Vagina (tissue), 2 donors: Measurements from ENCODE around the gene SUSD5. TPM values are rescaled to one million over a fixed set of nuclear protein-coding genes. Genes with fewer than 3 reads are reported as not detected.
"Not testable (repeated sequence)": the region's sequence is repeated elsewhere in the genome, so short reads cannot be mapped to it uniquely, and the experiment has no call there.

Experiments
- DNase-seq, 2 donors: peaks; one replicate each; pipeline ENCODE4 v3.0.0-alpha.2; 2017; ENCODE audit errors: extremely low spot score in 2 of 2
- H3K27ac ChIP-seq: fragments of 200-600 bp; sonication (generic); one replicate; pipeline ENCODE4 v1.5.1; 2019
- H3K27me3 ChIP-seq: fragments of 200-600 bp; sonication (generic); one replicate; pipeline ENCODE4 v1.5.1; 2019
- H3K36me3 ChIP-seq, 2 donors: fragments of 200-600 bp; sonication (generic); one replicate each; pipeline ENCODE4 v1.5.1; 2017 to 2019
- H3K4me1 ChIP-seq: fragments of 200-600 bp; sonication (generic); one replicate; pipeline ENCODE4 v1.5.1; 2019
- H3K4me3 ChIP-seq, 2 donors: fragments of 200-600 bp; sonication (generic); 1 replicate in 1 of 2; 2 replicates in 1 of 2; pipeline ENCODE4 v1.5.1; 2016 to 2019
- H3K9me3 ChIP-seq: fragments of 200-600 bp; sonication (generic); one replicate; pipeline ENCODE4 v1.5.1; 2019
- CTCF ChIP-seq, 3 experiments: fragments of 450-650 bp in 2 of 3; fragments of 200-600 bp in 1 of 3; sonication (generic) in 1 of 3; IDR thresholded peaks; one replicate each; pipeline ENCODE4 v1.5.1; 2017 to 2019; ENCODE audit warnings: antibody characterized with exemption in 3 of 3, mild to moderate bottlenecking in 2 of 3, moderate library complexity in 2 of 3
- POLR2A ChIP-seq, 2 donors: fragments of 450-650 bp; IDR thresholded peaks; one replicate each; pipeline ENCODE4 v1.6.1; 2017; ENCODE audit warnings: antibody characterized with exemption in 2 of 2, mild to moderate bottlenecking in 2 of 2, moderate library complexity in 2 of 2
- POLR2AphosphoS5 ChIP-seq, 2 donors: sonication (generic); formaldehyde crosslinking; IDR thresholded peaks; one replicate each; pipeline ENCODE4 v1.9.0; 2017; ENCODE audit warnings: antibody characterized with exemption in 2 of 2, mild to moderate bottlenecking in 2 of 2, low read depth in 1 of 2; ENCODE audit not compliant: insufficient read depth in 1 of 2
- intact Hi-C: fragments of 100-400 bp; cut with DNase I; formaldehyde crosslinking; loops from one replicate; pipeline ENCODE4 v1.15.1; 2023
- total RNA-seq: library from RNA; depleted of rRNA; stranded (reverse); fragments of >200 nt; gene quantifications from one replicate; pipeline ENCODE4 v1.2.3, GENCODE V29; 2016

Gene SUSD5
- total RNA-seq, 1 donor from 2014 or later = 0.98 TPM

GRCh38 chr3:33144433-33144832, 74.2 kb downstream of the SUSD5 start:
- Histone ChIP-seq H3K4me3 (no peak overlapping the region), H3K27me3 (no peaks in the 10 kb centered on the region), H3K27ac (no peak overlapping the region), H3K9me3 (no peaks in the 10 kb centered on the region), H3K36me3 (peaks cover 0 to 34% of the 10 kb centered on the region in 2 donors), H3K4me1 (peaks cover 8% of the 10 kb centered on the region)
- intact Hi-C loops = loop anchor here (10.0 kb wide), 1 partner anchor 230 kb away; no protein-coding TSS in a partner anchor
- DNase-seq = no peak
- TF ChIP-seq POLR2A (IDR thresholded peaks at IDR 0.05) = no peak
- no peak for TF ChIP-seq CTCF (IDR thresholded peaks at IDR 0.05)
- TF ChIP-seq POLR2AphosphoS5 (IDR thresholded peaks at IDR 0.05; ENCODE audit: insufficient read depth in 1 of 2, low read depth in 1 of 2) = no peak

GRCh38 chr3:33141006-33141405, 77.6 kb downstream of the SUSD5 start:
- Histone ChIP-seq H3K36me3 (peaks cover 0 to 47% of the 10 kb centered on the region in 2 donors), H3K4me3 (no peak overlapping the region), H3K27me3 (no peaks in the 10 kb centered on the region), H3K4me1 (no peaks in the 10 kb centered on the region), H3K27ac (no peak overlapping the region), H3K9me3 (no peaks in the 10 kb centered on the region)
- no peak for DNase-seq
- TF ChIP-seq POLR2AphosphoS5 (IDR thresholded peaks at IDR 0.05; ENCODE audit: insufficient read depth in 1 of 2, low read depth in 1 of 2) (no peak), POLR2A (IDR thresholded peaks at IDR 0.05) (no peak), CTCF (IDR thresholded peaks at IDR 0.05) (no peak)
- intact Hi-C loops = loop anchor here (10.0 kb wide), 1 partner anchor 234 kb away; no protein-coding TSS in a partner anchor

GRCh38 chr3:33139996-33140395, 78.6 kb downstream of the SUSD5 start:
- intact Hi-C loops = loop anchor here (10.0 kb wide), 1 partner anchor 235 kb away; no protein-coding TSS in a partner anchor
- Histone ChIP-seq H3K36me3 (peaks cover 0 to 53% of the 10 kb centered on the region in 2 donors), H3K9me3 (no peaks in the 10 kb centered on the region), H3K4me1 (no peaks in the 10 kb centered on the region), H3K4me3 (no peak overlapping the region), H3K27me3 (no peaks in the 10 kb centered on the region), H3K27ac (no peak overlapping the region)
- no peak for TF ChIP-seq CTCF (IDR thresholded peaks at IDR 0.05)
- TF ChIP-seq POLR2A (IDR thresholded peaks at IDR 0.05) = no peak
- no peak for TF ChIP-seq POLR2AphosphoS5 (IDR thresholded peaks at IDR 0.05; ENCODE audit: insufficient read depth in 1 of 2, low read depth in 1 of 2)
- no peak for DNase-seq

GRCh38 chr3:33139006-33139623, 79.5 kb downstream of the SUSD5 start:
- peak in 1 of 2 donors; percentile 40 for DNase-seq
- intact Hi-C loops = not testable (repeated sequence)
- H3K36me3 ChIP-seq = peaks cover 0 to 61% of the 10 kb centered on the region in 2 donors

GRCh38 chr3:33137691-33138090, 80.9 kb downstream of the SUSD5 start:
- H3K36me3 ChIP-seq = peaks cover 0 to 59% of the 10 kb centered on the region in 2 donors
- H3K9me3 ChIP-seq = no peaks in the 10 kb centered on the region
- no peaks in the 10 kb centered on the region for H3K4me1 ChIP-seq
- DNase-seq = no peak
- no peak overlapping the region for H3K4me3 ChIP-seq
- no peak overlapping the region for H3K27ac ChIP-seq
- intact Hi-C loops = no loop called here
- no peaks in the 10 kb centered on the region for H3K27me3 ChIP-seq
- TF ChIP-seq CTCF (IDR thresholded peaks at IDR 0.05) (no peak), POLR2AphosphoS5 (IDR thresholded peaks at IDR 0.05; ENCODE audit: insufficient read depth in 1 of 2, low read depth in 1 of 2) (no peak), POLR2A (IDR thresholded peaks at IDR 0.05) (no peak)

More at GRCh38 chr3:33139006-33139623, 79.5 kb downstream of the SUSD5 start:
- H3K9me3 ChIP-seq, H3K27ac ChIP-seq, H3K4me3 ChIP-seq, H3K4me1 ChIP-seq, H3K27me3 ChIP-seq: not testable (repeated sequence)
